NCI-H1436 treated with DMSO at 0.1 percent for 48 hours (cell line): ENCODE results near the gene ETV1.
A peak's percentile ranks its signal among the peaks of the same experiment; 100 is the strongest.

ENCODE experiments used
- DNase-seq: peaks from one replicate; lab custom pipeline; 2025; lab: John Stamatoyannopoulos, UW

The ETV1 gene

GRCh38 chr7:13989126-13989948 is at the start of gene ETV1:
TSS of gene ETV1 (minus strand) at chr7:13989666. CDS start at chr7:13989052, 614 bp downstream.
- peak; percentile 35 for DNase-seq

- DNase-seq: no peak
Measured at GRCh38 chr7:14024406-14024805, 34.9 kb upstream of the ETV1 start.

DNA sequence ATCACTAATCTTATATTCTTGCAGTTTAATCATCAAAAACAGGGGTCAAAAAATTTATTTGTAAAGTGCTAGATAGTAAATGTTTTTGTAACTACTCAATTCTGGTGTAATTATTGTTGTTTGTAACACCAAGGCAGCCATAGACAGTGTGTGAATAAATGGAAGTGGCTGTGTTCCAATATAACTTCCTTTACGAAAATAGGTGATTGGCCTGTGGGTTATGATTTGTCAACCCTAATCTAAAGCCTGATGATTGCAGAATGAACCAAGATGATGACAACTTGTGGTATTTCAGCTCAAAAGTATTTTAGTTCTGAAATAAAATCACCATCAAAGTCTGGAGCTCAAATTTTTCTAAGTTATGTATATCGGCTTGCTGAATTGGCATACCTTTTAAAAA is 34.4 kb upstream of the ETV1 start:
- DNase-seq: no peak

DNA sequence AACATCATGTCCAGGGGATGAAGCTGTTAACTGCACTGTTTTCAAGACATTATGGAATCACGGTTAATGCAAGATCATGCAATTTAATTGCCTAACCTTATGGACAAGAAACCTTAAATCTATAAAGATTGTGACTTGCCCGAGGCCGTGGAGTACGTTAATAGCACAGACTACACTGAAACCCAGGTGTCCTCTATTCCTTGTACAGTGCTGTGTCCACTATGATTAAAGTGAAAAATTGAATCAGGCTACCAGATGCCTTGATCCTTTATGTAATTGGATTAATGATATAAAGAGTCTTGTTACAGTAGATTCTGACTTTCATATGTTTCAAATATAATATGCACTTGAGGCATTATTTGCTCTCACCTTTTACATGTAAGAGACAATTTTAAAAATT is 33.9 kb upstream of the ETV1 start:
- DNase-seq: no peak

GRCh38 chr7:14021069-14021468 is 31.6 kb upstream of the ETV1 start:
- no peak for DNase-seq

GRCh38 chr7:14020339-14020900 is 31.0 kb upstream of the ETV1 start:
- no peak for DNase-seq

- no peak for DNase-seq
Measured at GRCh38 chr7:14018751-14019150, 29.3 kb upstream of the ETV1 start.

- no peak for DNase-seq
Measured at GRCh38 chr7:14016950-14017349, 27.5 kb upstream of the ETV1 start.

- no peak for DNase-seq
Measured at GRCh38 chr7:14013898-14014297, 24.4 kb upstream of the ETV1 start.

DNA sequence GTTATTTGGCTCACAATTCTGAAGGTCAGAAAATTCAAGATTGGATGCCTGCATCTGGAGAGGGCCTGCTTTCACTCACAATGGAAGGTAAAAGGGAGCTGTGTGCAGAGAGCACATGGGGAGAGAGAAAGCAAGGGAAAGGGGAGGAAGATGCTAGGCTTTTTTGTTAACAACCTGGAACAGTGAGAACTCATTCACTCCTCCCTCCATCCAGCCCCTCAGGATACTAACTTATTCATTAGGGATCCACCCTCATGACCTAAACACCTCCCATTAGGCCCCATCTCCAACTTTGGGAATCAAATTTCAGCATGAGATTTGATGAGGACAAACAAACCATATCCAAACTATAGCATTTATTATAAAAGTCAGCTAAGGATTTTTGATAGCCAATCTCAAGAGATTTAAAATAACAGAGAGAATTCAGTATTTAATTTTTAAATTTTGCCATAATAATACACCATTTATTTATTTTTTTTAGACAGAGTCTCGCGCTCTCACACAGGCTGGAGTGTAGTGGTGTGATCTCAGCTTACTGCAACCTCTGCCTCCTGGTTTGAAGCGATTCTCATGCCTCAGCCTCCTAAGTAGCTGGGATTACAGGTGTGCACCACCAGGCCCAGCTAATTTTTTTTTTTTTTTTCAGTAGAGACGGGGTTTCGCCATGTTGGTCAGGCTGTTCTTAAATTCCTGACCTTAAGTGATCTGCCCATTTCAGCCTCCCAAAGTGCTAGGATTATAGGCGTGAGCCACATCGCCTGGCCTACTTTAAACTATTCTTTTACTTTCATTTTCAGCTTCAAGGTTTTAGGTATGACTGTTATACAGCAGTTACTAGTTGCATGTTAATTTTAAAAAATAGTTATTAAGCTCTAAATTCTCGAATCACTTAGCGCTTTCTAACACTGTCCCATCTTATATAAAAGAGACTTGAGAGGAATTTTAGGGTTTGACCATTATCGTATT is 20.3 kb upstream of the ETV1 start:
- no peak for DNase-seq

- no peak for DNase-seq
Measured at GRCh38 chr7:14001139-14001538, 11.7 kb upstream of the ETV1 start.

GRCh38 chr7:14000247-14000646 is 10.8 kb upstream of the ETV1 start:
- DNase-seq: no peak

GRCh38 chr7:13998866-13999265 is 9.4 kb upstream of the ETV1 start:
- DNase-seq: no peak

- DNase-seq: no peak
Measured at GRCh38 chr7:13992596-13992964, 3.1 kb upstream of the ETV1 start.

- no peak for DNase-seq
Measured at GRCh38 chr7:13991791-13992595, 2.5 kb upstream of the ETV1 start.

DNA sequence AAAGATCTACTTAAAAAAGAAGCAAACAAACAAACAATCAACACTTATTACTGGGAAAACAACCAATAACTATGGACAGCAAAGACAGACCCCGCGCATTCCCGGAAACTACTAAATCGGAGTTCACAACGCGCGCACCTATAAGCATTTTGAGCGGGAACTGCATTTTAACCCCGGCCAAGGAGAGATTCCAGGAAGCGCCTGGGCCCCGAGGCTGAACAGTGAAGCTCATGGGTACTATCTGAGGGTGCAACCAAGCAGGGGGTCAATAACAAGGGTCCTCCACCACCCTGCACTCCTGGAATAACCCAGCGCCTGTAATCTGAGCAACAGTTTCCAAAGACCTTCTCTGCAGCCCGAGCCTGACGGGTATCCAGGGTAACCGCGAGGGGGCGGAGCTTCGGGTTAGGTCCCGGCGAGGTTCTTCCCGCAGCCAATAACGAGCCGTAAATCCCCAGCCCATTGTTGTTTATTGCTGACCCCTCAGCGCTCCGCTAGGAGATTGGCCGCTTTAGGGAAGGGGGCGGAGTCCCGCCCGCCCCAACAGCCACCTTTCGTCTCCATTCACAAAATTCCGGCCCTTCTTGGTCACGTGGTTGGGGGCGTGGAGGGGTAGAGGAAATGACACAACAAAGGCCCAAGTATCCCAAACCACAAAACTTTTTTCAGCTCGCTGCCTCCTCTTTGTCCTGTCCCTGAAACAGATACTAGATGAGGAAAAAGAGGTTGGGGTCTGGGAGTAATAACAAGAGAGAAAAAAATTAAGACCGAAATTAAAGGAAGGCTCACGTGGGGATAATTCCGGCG is 1.7 kb upstream of the ETV1 start:
- DNase-seq: peak; percentile 98

DNA sequence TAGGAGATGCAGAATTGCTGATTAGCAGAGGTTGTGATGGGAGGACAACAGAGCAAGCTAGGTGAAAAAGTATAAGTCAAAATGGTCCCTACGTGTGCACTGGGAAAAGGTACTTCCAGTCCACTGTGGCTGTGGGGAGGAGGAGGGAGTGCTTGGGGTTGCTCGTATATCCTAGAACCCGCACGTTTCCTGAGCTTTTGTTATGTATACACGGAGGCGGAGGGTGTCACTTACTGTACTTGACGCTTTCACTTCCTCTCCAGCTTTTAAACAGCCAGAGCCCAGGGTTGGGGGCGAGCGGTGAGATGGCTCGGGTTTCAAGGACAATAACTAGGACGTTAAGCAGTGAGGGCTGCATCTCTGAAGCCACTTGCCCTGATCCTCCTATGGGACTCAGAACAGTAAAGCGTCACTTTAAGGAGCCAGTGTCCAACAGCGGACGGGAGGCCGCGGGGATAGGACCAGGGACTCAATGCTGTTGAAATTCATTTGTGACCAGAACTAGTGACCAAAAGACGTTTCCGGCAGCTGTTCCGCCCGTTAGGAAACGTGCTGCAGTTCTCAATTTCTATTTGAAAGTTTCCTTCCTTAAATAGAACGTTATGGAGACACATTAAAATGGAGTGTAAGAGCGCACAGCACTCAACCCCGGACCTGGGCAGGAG is 985 bp upstream of the ETV1 start:
- DNase-seq: peak; percentile 56

DNA sequence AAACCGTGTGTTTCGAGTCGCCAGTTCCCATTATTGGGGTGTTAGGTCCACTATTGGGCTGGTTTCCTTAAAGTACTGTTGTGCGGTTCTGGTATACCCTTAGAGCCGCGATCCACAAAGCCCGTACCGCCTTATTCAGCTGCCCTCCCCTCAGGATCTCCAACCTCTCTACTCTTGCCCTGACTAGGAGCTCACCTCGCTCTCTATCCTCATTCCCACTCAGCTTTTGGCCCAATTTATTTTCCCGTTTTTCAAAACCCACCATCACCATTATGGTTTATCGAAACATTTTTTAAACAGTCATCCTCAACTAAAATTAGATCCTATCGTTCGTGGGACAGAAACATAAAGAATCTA is 461 bp upstream of the ETV1 start:
- no peak for DNase-seq

DNA sequence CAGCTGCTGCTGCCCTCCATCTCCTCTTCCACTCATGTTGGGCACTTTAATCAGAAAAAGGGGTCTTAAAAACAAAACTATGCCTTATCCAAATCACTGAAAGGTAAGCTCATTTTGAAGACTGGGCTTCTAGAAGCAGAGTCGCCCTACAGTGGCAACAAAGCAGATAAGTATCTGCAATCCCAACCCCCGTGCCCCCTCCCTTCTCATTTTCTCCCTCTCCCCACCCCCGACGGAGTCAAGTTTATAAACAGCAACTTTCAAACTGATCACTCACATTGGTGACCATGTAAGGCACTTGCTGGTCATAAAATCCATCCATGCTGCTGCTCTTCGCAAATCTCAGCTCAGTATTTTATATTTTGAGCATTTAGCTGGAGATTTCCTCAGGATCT is 738 bp downstream of the ETV1 start:
- no peak for DNase-seq

- no peak for DNase-seq
Measured at GRCh38 chr7:13988065-13988464, 1.4 kb downstream of the ETV1 start.

DNA sequence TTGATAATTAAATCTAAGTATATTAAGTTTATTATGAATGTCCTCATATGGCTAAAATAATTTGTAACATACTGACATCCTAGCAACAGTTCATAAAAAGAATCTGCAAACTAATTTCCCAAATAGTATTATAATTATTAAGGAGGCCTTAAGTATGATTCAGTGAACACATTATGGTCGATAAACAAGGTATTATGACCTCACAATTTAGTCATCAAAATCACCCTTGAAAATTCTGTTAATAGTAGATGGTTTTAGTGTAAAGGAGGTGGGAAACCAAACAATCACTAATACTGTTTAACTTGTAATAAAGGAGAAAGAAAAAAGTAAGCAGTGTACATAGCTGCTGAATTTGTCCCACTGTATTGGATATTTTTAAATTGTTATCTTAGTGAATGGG is 2.1 kb downstream of the ETV1 start:
- DNase-seq: no peak
